ENCODE results near the gene ATP8B4. TPM values are rescaled to one million over a fixed set of nuclear protein-coding genes. Genes with fewer than 3 reads are reported as not detected.

ATP8B4 gene
- total and polyA plus RNA-seq, 10 of the 15 experiments (the other 5 are each of a cell fraction or from before 2014, with no cell fraction given) = 0.02 to 0.94 (median 0.19) TPM

DNA sequence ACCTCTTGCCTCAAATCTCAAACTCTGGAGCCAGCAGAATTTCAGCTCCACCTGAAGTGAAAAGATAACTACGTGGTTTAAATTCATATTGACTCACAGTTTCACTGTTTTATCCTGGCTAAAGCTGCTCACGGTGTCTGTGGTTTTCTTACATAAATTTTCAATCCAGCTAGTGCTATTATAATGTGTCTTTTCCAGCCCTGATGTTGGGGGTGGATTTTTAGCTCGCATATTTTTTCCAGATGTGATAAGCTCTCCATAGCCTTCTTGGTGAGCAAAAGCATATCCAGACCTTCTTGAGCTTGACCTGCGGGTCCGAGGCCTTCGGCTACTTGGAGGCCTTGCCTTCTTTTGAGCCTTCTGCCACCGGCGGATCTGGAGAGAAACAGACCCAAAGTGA, 258.9 kb downstream of the ATP8B4 start (continued):
- TF ChIP-seq, protein P1, sequence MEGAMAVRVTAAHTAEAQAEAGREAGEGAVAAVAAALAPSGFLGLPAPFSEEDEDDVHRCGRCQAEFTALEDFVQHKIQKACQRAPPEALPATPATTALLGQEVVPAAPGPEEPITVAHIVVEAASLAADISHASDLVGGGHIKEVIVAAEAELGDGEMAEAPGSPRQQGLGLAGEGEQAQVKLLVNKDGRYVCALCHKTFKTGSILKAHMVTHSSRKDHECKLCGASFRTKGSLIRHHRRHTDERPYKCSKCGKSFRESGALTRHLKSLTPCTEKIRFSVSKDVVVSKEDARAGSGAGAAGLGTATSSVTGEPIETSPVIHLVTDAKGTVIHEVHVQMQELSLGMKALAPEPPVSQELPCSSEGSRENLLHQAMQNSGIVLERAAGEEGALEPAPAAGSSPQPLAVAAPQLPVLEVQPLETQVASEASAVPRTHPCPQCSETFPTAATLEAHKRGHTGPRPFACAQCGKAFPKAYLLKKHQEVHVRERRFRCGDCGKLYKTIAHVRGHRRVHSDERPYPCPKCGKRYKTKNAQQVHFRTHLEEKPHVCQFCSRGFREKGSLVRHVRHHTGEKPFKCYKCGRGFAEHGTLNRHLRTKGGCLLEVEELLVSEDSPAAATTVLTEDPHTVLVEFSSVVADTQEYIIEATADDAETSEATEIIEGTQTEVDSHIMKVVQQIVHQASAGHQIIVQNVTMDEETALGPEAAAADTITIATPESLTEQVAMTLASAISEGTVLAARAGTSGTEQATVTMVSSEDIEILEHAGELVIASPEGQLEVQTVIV (IDR thresholded peaks at IDR 0.05; ENCODE audit: borderline replicate concordance, partially characterized antibody) = no peak
- TF ChIP-seq POLR2AphosphoS5 (IDR thresholded peaks at IDR 0.05; ENCODE audit: low read length) (no peak), FOS (IDR thresholded peaks at IDR 0.05; ENCODE audit: borderline replicate concordance, extremely low read depth, insufficient read length) (no peak), RAD21 (IDR thresholded peaks at IDR 0.05; ENCODE audit: insufficient read depth, low read depth, low read length) (no peak)

DNA sequence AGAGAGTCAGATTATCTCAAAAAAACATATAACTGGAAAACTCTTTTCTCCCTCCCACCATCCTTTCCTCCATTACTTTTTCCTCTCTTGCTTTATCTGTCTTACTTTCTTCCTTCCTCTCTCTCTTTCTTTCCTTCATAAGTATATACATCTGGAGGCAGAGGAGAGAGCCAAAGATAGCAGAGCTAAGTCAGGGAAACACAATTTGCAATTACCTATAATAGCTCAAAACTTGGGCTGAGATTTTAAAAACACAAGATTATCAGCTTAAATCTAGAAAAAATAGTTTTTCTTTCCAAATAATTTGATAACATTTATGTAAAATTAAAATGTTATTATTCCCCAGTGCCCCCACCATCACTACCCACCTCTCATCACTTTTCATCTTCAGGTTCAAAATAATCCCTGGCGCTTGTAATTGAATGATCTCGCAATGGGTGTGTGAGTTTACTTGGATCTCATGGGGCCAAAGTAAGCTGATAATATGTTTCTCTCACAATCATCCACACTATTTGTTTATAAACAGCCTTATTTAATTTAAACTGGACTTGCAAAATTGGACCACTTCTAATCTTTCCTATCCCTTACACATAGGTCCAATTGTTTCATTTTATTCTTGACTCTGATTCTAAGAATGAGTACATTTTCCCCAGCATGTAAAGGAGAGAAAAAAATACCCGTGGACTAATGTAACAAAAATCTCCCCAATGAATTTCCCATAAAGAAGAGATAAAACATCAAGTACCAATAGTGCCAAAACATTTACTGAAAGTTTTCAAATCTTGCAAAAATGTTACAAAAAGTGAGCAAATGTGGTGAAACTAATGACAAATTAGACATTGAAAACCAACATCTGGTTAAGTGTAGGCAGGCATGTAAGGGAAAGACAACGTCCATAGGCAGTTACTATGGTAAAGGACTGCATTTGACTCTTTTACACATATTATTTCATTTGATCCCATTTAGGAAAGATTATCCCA, 261.2 kb downstream of the ATP8B4 start:
- RAD21 ChIA-PET (ENCODE audit: unreplicated experiment) = no interaction called here
- SMC1A ChIA-PET (ENCODE audit: uncharacterized antibody, unreplicated experiment) = interaction anchor here (1.0 kb wide), 1 partner anchor 92 kb away, joined by 3 read pairs; no protein-coding TSS in a partner anchor
- Histone ChIP-seq H3K79me2 (ENCODE audit: control insufficient read depth, insufficient read depth, low read length) (no peaks in the 10 kb centered on the region), H3K9ac (ENCODE audit: control insufficient read depth, insufficient read depth, low read length) (no peak overlapping the region), H3K9me3 (replicated peaks; ENCODE audit: control insufficient read depth, insufficient read depth, low read length) (no peaks in the 10 kb centered on the region), H3K27me3 (replicated peaks in 1 of 2; ENCODE audit: control insufficient read depth in 2 of 2, insufficient read depth in 2 of 2, low read length in 1 of 2) (no peaks in the 10 kb centered on the region), H3K4me1 (ENCODE audit: control insufficient read depth, insufficient read depth, low read length) (no peaks in the 10 kb centered on the region), H3K4me2 (ENCODE audit: control insufficient read depth, insufficient read depth) (no peak overlapping the region), H4K20me1 (ENCODE audit: control insufficient read depth, insufficient read depth) (no peaks in the 10 kb centered on the region), H3K27ac (ENCODE audit: control insufficient read depth, insufficient read depth) (no peak overlapping the region), H3K4me3 (no peak overlapping the region), H3K36me3 (ENCODE audit: control insufficient read depth in 2 of 2, insufficient read depth in 2 of 2, low read length in 1 of 2) (no peaks in the 10 kb centered on the region), H2AFZ (ENCODE audit: control insufficient read depth, low read depth, low read length) (no peak overlapping the region)
- DNase-seq (ENCODE audit: low read depth, low spot score) (no peak), FAIRE-seq (no peak), ATAC-seq (no peak)
- WGBS (ENCODE audit: insufficient coverage, insufficient replicate concordance, low lambda C conversion rate, missing lambda C conversion rate) = 36% methylated on average over 4 of the region's 4 CpGs
- CTCF ChIA-PET = interaction anchor here (0.7 kb wide), 1 partner anchor 58 kb away, joined by 4 read pairs; no protein-coding TSS in a partner anchor
- POLR2A ChIA-PET = no interaction called here
- no TSS peak for BruUV-seq (replicated peaks)
- intact Hi-C loops (cut with micrococcal nuclease; ENCODE audit: unreplicated experiment) (no loop called here), in situ Hi-C loops (cut with MboI) (no loop called here)
- TF ChIP-seq KLF5 (IDR thresholded peaks at IDR 0.05; ENCODE audit: partially characterized antibody) = no peak
- TF ChIP-seq ZBTB40 (IDR thresholded peaks at IDR 0.05; ENCODE audit: borderline replicate concordance) = no peak
- TF ChIP-seq, protein P1 (IDR thresholded peaks at IDR 0.05; ENCODE audit: borderline replicate concordance, partially characterized antibody) = no peak
- TF ChIP-seq YBX1 (IDR thresholded peaks at IDR 0.05) = no peak
- no peak for TF ChIP-seq SRF (IDR thresholded peaks at IDR 0.05; ENCODE audit: low read depth in 2 of 2, low read length in 2 of 2)

Measured in GM12878 (cell line).